WTC11 (cell line): ENCODE measurements around the gene RNF169.

Experiments used
- CTCF ChIP-seq: fragments of 200-600 bp; IDR thresholded peaks from 2 replicates; pipeline ENCODE4 v1.8.0; 2022; ENCODE audit warnings: antibody characterized with exemption
- ELF4 ChIP-seq: sonication (generic); formaldehyde crosslinking; IDR thresholded peaks from 2 replicates; pipeline ENCODE4 v1.8.1; 2022; ENCODE audit warnings: low read depth, mild to moderate bottlenecking, moderate library complexity, missing genetic modification reagents
- ERG ChIP-seq: fragments of 250-450 bp; sonication (Bioruptor Pico); IDR thresholded peaks from 2 replicates; pipeline ENCODE4 v1.8.0; 2021; ENCODE audit warnings: mild to moderate bottlenecking
- ETV6 ChIP-seq: sonication (generic); formaldehyde crosslinking; IDR thresholded peaks from 2 replicates; pipeline ENCODE4 v1.8.1; 2022; ENCODE audit warnings: mild to moderate bottlenecking, missing genetic modification reagents
- KAT7 ChIP-seq: sonication (generic); formaldehyde crosslinking; IDR thresholded peaks from 2 replicates; pipeline ENCODE4 v1.8.1; 2023; ENCODE audit warnings: missing genetic modification reagents, mild to moderate bottlenecking, borderline replicate concordance
- TCF7 ChIP-seq: sonication (generic); formaldehyde crosslinking; IDR thresholded peaks from 2 replicates; pipeline ENCODE4 v1.8.0; 2022; ENCODE audit warnings: mild to moderate bottlenecking, low read depth, missing genetic modification reagents, moderate library complexity
- TEAD4 ChIP-seq: sonication (generic); formaldehyde crosslinking; IDR thresholded peaks from 2 replicates; pipeline ENCODE4 v1.8.0; 2022; ENCODE audit warnings: mild to moderate bottlenecking, missing genetic modification reagents
- TP53 ChIP-seq: sonication (generic); formaldehyde crosslinking; IDR thresholded peaks from 2 replicates; pipeline ENCODE4 v1.8.1; 2023; ENCODE audit warnings: mild to moderate bottlenecking, missing genetic modification reagents
- ZNF232 ChIP-seq: sonication (generic); formaldehyde crosslinking; IDR thresholded peaks from 2 replicates; pipeline ENCODE4 v1.8.0; 2022; ENCODE audit warnings: mild to moderate bottlenecking, missing genetic modification reagents
- ZNF281 ChIP-seq: sonication (generic); formaldehyde crosslinking; IDR thresholded peaks from 2 replicates; pipeline ENCODE4 v1.8.0; 2023; ENCODE audit warnings: mild to moderate bottlenecking, missing genetic modification reagents
- ZNF396 ChIP-seq: fragments of 250-450 bp; sonication (Bioruptor Pico); IDR thresholded peaks from 2 replicates; pipeline ENCODE4 v1.8.0; 2021; ENCODE audit warnings: mild to moderate bottlenecking, moderate library complexity, borderline replicate concordance
- TF ChIP-seq, protein P1 (sequence below): sonication (generic); formaldehyde crosslinking; IDR thresholded peaks from 2 replicates; pipeline ENCODE4 v1.8.0; 2022; ENCODE audit warnings: mild to moderate bottlenecking, missing genetic modification reagents

GRCh38 chr11:74791333-74792100 lies 42.9 kb downstream of the RNF169 start:
- TF ChIP-seq CTCF: no peak
- no peak for TF ChIP-seq KAT7
- TF ChIP-seq, protein P1, sequence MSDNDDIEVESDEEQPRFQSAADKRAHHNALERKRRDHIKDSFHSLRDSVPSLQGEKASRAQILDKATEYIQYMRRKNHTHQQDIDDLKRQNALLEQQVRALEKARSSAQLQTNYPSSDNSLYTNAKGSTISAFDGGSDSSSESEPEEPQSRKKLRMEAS (CRISPR knock-in tag): no peak
- TF ChIP-seq TCF7 (CRISPR knock-in tag): no peak
- no peak for TF ChIP-seq ERG
- TF ChIP-seq ETV6 (CRISPR knock-in tag): no peak
- TF ChIP-seq ZNF281 (CRISPR knock-in tag): no peak
- no peak for TF ChIP-seq TEAD4 (CRISPR knock-in tag)
- no peak for TF ChIP-seq ZNF232
- no peak for TF ChIP-seq TP53
- TF ChIP-seq ZNF396 (CRISPR knock-in tag): no peak
- TF ChIP-seq ELF4: no peak
